Endodermal cell (in vitro differentiated cells): ENCODE measurements around the gene THSD7A. TPM values are rescaled to one million over a fixed set of nuclear protein-coding genes. Genes with fewer than 3 reads are reported as not detected.

Source experiments
- DNase-seq: peaks from one replicate; pipeline ENCODE4 v3.0.0-alpha.2; 2017
- H3K27ac ChIP-seq: 2 replicates; pipeline ENCODE4 v1.5.1; 2013; ENCODE audit warnings: mild to moderate bottlenecking, low read depth, low read length, moderate library complexity
- H3K27me3 ChIP-seq: 2 replicates; pipeline ENCODE4 v1.6.1; 2013; ENCODE audit warnings: mild to moderate bottlenecking, low read length, moderate library complexity; ENCODE audit not compliant: insufficient read depth, control insufficient read depth, poor library complexity, severe bottlenecking
- H3K36me3 ChIP-seq: 2 replicates; pipeline ENCODE4 v1.7.0; 2013; ENCODE audit warnings: mild to moderate bottlenecking, low read length, moderate library complexity; ENCODE audit not compliant: control insufficient read depth, insufficient read depth
- H3K4me1 ChIP-seq: one replicate; pipeline ENCODE4 v1.7.0; 2013; ENCODE audit warnings: low read length; ENCODE audit not compliant: control insufficient read depth, insufficient read depth
- H3K4me3 ChIP-seq: 2 replicates; pipeline ENCODE4 v1.5.1; 2013; ENCODE audit warnings: mild to moderate bottlenecking, low read length, moderate library complexity
- H3K9ac ChIP-seq: 2 replicates; pipeline ENCODE4 v1.6.1; 2013; ENCODE audit warnings: mild to moderate bottlenecking, low read length, moderate library complexity; ENCODE audit not compliant: poor library complexity, severe bottlenecking; ENCODE audit errors: extremely low read depth
- H3K9me3 ChIP-seq: 2 replicates; pipeline ENCODE4 v1.6.1; 2013; ENCODE audit warnings: mild to moderate bottlenecking, low read length, moderate library complexity; ENCODE audit not compliant: control insufficient read depth
- H3K27ac Mint-ChIP-seq: 2 replicates; pipeline ENCODE4 v1.8.0; 2020; ENCODE audit warnings: mixed read lengths
- H3K27me3 Mint-ChIP-seq: 2 replicates; pipeline ENCODE4 v1.8.0; 2021; ENCODE audit warnings: mild to moderate bottlenecking, mixed read lengths; ENCODE audit not compliant: insufficient read depth
- H3K36me3 Mint-ChIP-seq: 2 replicates; pipeline ENCODE4 v1.8.0; 2020; ENCODE audit warnings: low read depth, mixed read lengths
- H3K4me1 Mint-ChIP-seq: 2 replicates; pipeline ENCODE4 v1.8.0; 2020; ENCODE audit warnings: mixed read lengths
- H3K4me3 Mint-ChIP-seq: 2 replicates; pipeline ENCODE4 v1.8.0; 2020; ENCODE audit warnings: mild to moderate bottlenecking, moderate library complexity, mixed read lengths
- H3K9me3 Mint-ChIP-seq: 2 replicates; pipeline ENCODE4 v1.8.0; 2020; ENCODE audit warnings: mild to moderate bottlenecking, mixed read lengths
- CTCF ChIP-seq: fragments of 200-600 bp; sonication (generic); conservative IDR thresholded peaks from 2 replicates; pipeline ENCODE4 v1.5.0; 2021; ENCODE audit warnings: antibody characterized with exemption, mild to moderate bottlenecking
- WGBS, 2 experiments: methylation state at CpG; one replicate each; pipeline versions ENCODE4 v1.1.5 to v1.1.7; 2013; ENCODE audit warnings: missing lambda C conversion rate in 2 of 2, mixed read lengths in 1 of 2; ENCODE audit not compliant: insufficient coverage in 1 of 2, insufficient read length in 1 of 2; 5-methylcytosine and 5-hydroxymethylcytosine counted together
- total RNA-seq, 2 donors: library from RNA; stranded (reverse); fragmentation: NEBNext Ultra II Directional in 1 of 2; extraction: Animal tissue kit (Norgen Biotek cat#: 25700) in 1 of 2; gene quantifications; 2 replicates in 1 of 2; 3 replicates in 1 of 2; pipeline ENCODE4 v1.2.1, GENCODE V29; 2021

Gene THSD7A
- total RNA-seq, 2 donors from 2014 or later: 0.73 to 1.3 TPM

- no peak overlapping the region for H3K9ac ChIP-seq
- no peaks in the 10 kb centered on the region for H3K4me1 Mint-ChIP-seq
- H3K27ac ChIP-seq: no peak overlapping the region
- peaks cover 3% of the 10 kb centered on the region for H3K9me3 Mint-ChIP-seq
- no peaks in the 10 kb centered on the region for H3K27me3 ChIP-seq
- no peaks in the 10 kb centered on the region for H3K36me3 Mint-ChIP-seq
- H3K9me3 ChIP-seq: no peaks in the 10 kb centered on the region
- H3K4me1 ChIP-seq: no peaks in the 10 kb centered on the region
- no peak for TF ChIP-seq CTCF
- no peak overlapping the region for H3K27ac Mint-ChIP-seq
- H3K4me3 Mint-ChIP-seq: no peak overlapping the region
- H3K27me3 Mint-ChIP-seq: no peaks in the 10 kb centered on the region
- H3K36me3 ChIP-seq: no peaks in the 10 kb centered on the region
- 100% methylated on average over 1 of the region's 1 CpG for WGBS, 2 experiments
- DNase-seq: no peak
- no peak overlapping the region for H3K4me3 ChIP-seq
Measured at GRCh38 chr7:11743548-11743947, 88.5 kb downstream of the THSD7A start.

GRCh38 chr7:11743016-11743415, 89.0 kb downstream of the THSD7A start:
- WGBS, 2 experiments: 89 to 100% methylated on average over 1 to 3 of the region's 3 CpGs
- no peaks in the 10 kb centered on the region for H3K27me3 Mint-ChIP-seq

GRCh38 chr7:11742496-11742895, 89.5 kb downstream of the THSD7A start:
- no peaks in the 10 kb centered on the region for H3K4me1 ChIP-seq
- H3K36me3 Mint-ChIP-seq: no peaks in the 10 kb centered on the region
- H3K4me1 Mint-ChIP-seq: no peaks in the 10 kb centered on the region
- no peak overlapping the region for H3K27ac Mint-ChIP-seq
- TF ChIP-seq CTCF: no peak
- no peak overlapping the region for H3K4me3 Mint-ChIP-seq
- no peaks in the 10 kb centered on the region for H3K27me3 Mint-ChIP-seq
- peaks cover 3% of the 10 kb centered on the region for H3K9me3 Mint-ChIP-seq
- 80 to 86% methylated on average over 1 of the region's 1 CpG for WGBS, 2 experiments
- H3K9me3 ChIP-seq: no peaks in the 10 kb centered on the region
- no peaks in the 10 kb centered on the region for H3K36me3 ChIP-seq
- no peak for DNase-seq
- no peak overlapping the region for H3K4me3 ChIP-seq
- H3K9ac ChIP-seq: no peak overlapping the region
- peak overlapping the region; percentile 38 for H3K27ac ChIP-seq
- no peaks in the 10 kb centered on the region for H3K27me3 ChIP-seq

More at GRCh38 chr7:11743016-11743415, 89.0 kb downstream of the THSD7A start:
- Histone ChIP-seq H3K27ac (no peak overlapping the region), H3K9me3 (no peaks in the 10 kb centered on the region), H3K36me3 (no peaks in the 10 kb centered on the region), H3K4me1 (no peaks in the 10 kb centered on the region), H3K27me3 (no peaks in the 10 kb centered on the region), H3K9ac (no peak overlapping the region), H3K4me3 (no peak overlapping the region)
- no peak for TF ChIP-seq CTCF
- peaks cover 3% of the 10 kb centered on the region for H3K9me3 Mint-ChIP-seq
- H3K4me1 Mint-ChIP-seq: no peaks in the 10 kb centered on the region
- no peak overlapping the region for H3K27ac Mint-ChIP-seq
- H3K4me3 Mint-ChIP-seq: no peak overlapping the region
- no peak for DNase-seq
- no peaks in the 10 kb centered on the region for H3K36me3 Mint-ChIP-seq
